Mucosa of rectum (tissue), 2 donors: ENCODE measurements around the gene STK31.
"Not testable (repeated sequence)": the region's sequence is repeated elsewhere in the genome, so short reads cannot be mapped to it uniquely, and the experiment has no call there.

Experiments
- H3K27ac ChIP-seq, 2 donors: one replicate each; pipeline ENCODE4 v1.7.0; 2013; ENCODE audit warnings: inconsistent platforms in 2 of 2, low read depth in 2 of 2, low read length in 2 of 2
- H3K27me3 ChIP-seq, 2 donors: one replicate each; pipeline ENCODE4 v1.7.0; 2013; ENCODE audit warnings: low read length in 2 of 2; ENCODE audit not compliant: control insufficient read depth in 2 of 2, insufficient read depth in 2 of 2
- H3K36me3 ChIP-seq, 2 donors: one replicate each; pipeline ENCODE4 v1.7.0; 2013; ENCODE audit warnings: low read length in 2 of 2; ENCODE audit not compliant: control insufficient read depth in 2 of 2, insufficient read depth in 2 of 2
- H3K4me1 ChIP-seq, 2 donors: one replicate each; pipeline ENCODE4 v1.7.0; 2013; ENCODE audit warnings: low read length in 2 of 2, mild to moderate bottlenecking in 1 of 2; ENCODE audit not compliant: control insufficient read depth in 2 of 2, insufficient read depth in 2 of 2
- H3K4me3 ChIP-seq, 2 donors: one replicate each; pipeline ENCODE4 v1.7.0; 2013; ENCODE audit warnings: low read length in 2 of 2
- H3K9ac ChIP-seq, 2 donors: one replicate each; pipeline ENCODE4 v1.7.0; 2013; ENCODE audit warnings: low read length in 2 of 2, low read depth in 1 of 2, mild to moderate bottlenecking in 1 of 2
- H3K9me3 ChIP-seq, 2 donors: one replicate each; pipeline ENCODE4 v1.7.0; 2013; ENCODE audit warnings: low read length in 2 of 2; ENCODE audit not compliant: control insufficient read depth in 2 of 2
- donor health status: healthy.
- donor health status: Normal muscosa, but diverticular disease.

STK31 gene

GRCh38 chr7:23788843-23789242 is 78.8 kb downstream of the STK31 start:
- H3K9me3 ChIP-seq: no peaks in the 10 kb centered on the region
- H3K9ac ChIP-seq: no peak overlapping the region
- H3K4me3 ChIP-seq: no peak overlapping the region
- H3K36me3 ChIP-seq: no peaks in the 10 kb centered on the region
- H3K27me3 ChIP-seq: no peaks in the 10 kb centered on the region
- no peaks in the 10 kb centered on the region for H3K4me1 ChIP-seq
- H3K27ac ChIP-seq: no peak overlapping the region

DNA sequence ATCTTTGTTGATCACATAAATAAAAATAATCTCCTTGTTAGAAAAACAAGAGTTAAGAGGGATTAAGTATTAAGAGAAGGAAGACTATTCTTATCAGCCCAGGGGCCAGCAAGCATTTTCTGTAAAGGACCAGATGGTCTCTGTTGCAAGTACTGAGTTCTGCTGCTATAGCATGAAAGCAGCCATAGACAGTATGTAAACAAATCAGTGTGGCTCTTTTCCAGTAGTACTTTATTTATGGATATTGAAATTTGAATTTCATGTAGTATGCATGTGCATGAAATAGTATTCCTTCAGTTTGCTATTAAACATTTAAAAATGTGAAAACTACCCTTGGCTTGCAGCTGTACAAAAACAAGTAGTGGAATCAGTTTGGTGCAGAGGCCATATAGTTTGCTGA is 81.7 kb downstream of the STK31 start:
- Histone ChIP-seq H3K4me1 (no peaks in the 10 kb centered on the region), H3K27ac (no peak overlapping the region), H3K4me3 (no peak overlapping the region), H3K36me3 (no peaks in the 10 kb centered on the region), H3K9me3 (peaks cover 0 to 2% of the 10 kb centered on the region in 2 donors), H3K9ac (no peak overlapping the region), H3K27me3 (no peaks in the 10 kb centered on the region)

DNA sequence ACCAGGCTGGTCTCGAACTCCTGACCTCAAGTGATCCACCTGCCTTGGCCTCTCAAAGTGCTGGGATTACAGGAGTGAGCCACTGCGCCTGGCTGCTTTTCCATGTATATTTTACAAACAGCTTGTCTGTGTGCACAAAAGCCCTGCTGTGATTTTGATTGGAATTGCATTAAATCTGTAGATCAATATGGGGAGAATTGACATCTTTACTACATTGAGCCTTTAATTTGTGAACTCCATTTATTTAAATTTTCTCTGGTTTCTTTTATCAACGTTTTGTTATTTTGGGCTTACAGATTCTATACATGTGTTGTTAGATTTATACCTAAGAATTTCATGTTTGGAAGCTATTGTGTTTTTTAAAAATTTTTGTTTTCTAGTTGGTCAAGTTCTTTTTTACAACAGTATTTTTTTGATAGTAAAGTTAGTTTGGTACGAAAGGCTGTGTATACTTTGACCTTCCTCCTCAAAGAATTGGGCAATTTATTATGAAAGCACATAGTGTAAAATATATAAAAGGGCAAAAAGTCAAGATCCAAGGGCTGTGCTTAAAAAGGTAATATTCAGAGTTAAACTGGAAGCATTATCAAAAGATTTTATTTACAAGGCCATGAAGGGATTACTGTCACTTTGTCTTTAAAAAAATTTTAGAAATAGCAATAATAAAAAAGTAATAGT is 92.8 kb downstream of the STK31 start:
- H3K36me3 ChIP-seq: no peaks in the 10 kb centered on the region
- no peak overlapping the region for H3K4me3 ChIP-seq
- H3K4me1 ChIP-seq: no peaks in the 10 kb centered on the region
- H3K27ac ChIP-seq: no peak overlapping the region
- no peaks in the 10 kb centered on the region for H3K27me3 ChIP-seq
- no peak overlapping the region for H3K9ac ChIP-seq
- no peaks in the 10 kb centered on the region for H3K9me3 ChIP-seq

DNA sequence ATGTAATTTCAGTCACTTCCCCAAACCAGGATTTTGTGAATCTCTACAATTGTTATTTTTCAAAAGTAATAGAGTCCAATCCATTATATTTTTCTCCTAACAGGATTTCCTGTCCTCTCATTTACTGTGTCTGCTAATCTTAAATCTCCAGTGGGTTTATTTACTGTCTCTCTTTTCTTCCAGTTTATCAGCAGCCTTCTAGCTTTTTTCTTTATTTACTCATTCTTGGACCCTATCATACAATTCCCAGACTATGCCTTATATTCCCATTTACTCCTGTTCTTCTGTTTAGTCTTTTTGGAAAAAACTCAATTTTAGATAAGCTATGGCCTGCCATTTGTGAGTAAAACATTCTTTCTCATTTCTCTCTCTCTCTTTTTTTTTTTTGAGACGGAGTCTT is 94.7 kb downstream of the STK31 start:
- Histone ChIP-seq H3K27ac (no peak overlapping the region), H3K4me3 (no peak overlapping the region)

GRCh38 chr7:23808421-23808820 is 98.4 kb downstream of the STK31 start:
- Histone ChIP-seq H3K4me1 (no peaks in the 10 kb centered on the region), H3K9me3 (peaks cover 0 to 7% of the 10 kb centered on the region in 2 donors), H3K9ac (no peak overlapping the region), H3K4me3 (no peak overlapping the region), H3K27ac (no peak overlapping the region), H3K27me3 (no peaks in the 10 kb centered on the region), H3K36me3 (no peaks in the 10 kb centered on the region)

More for the DNA sequence above, 94.7 kb downstream of the STK31 start:
- Histone ChIP-seq H3K36me3 (no peaks in the 10 kb centered on the region), H3K27me3 (no peaks in the 10 kb centered on the region), H3K9ac (no peak overlapping the region), H3K9me3 (no peaks in the 10 kb centered on the region), H3K4me1 (no peaks in the 10 kb centered on the region)

GRCh38 chr7:23810099-23810498 is 100.1 kb downstream of the STK31 start:
- Histone ChIP-seq H3K4me1 (peaks cover 0 to 2% of the 10 kb centered on the region in 2 donors), H3K9me3 (peaks cover 0 to 7% of the 10 kb centered on the region in 2 donors), H3K36me3 (no peaks in the 10 kb centered on the region), H3K9ac (no peak overlapping the region), H3K4me3 (no peak overlapping the region), H3K27ac (no peak overlapping the region), H3K27me3 (no peaks in the 10 kb centered on the region)

DNA sequence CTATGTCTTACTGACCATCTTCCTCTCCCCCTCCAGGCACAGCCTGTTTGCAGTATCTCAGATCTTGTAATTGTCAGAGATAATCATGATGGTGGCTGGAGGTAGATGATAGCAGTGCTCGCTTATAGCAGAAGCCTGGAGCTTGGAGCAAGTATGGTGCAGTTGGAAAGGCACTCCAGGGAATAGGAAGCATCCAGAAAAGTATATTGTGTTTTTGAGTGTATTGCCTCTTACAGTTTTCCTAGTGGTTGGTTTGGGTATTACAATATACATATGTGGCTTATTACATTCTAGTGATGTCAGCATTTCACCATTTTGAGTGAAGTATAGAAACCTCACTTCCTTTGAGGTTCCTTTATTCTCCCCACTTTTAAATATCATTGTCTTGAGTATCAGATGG is 101.5 kb downstream of the STK31 start:
- H3K4me3 ChIP-seq: no peak overlapping the region
- H3K4me1 ChIP-seq: peaks cover 0 to 2% of the 10 kb centered on the region in 2 donors
- no peak overlapping the region for H3K9ac ChIP-seq
- H3K27me3 ChIP-seq: no peaks in the 10 kb centered on the region
- H3K36me3 ChIP-seq: no peaks in the 10 kb centered on the region
- peaks cover 0 to 7% of the 10 kb centered on the region in 2 donors for H3K9me3 ChIP-seq
- no peak overlapping the region for H3K27ac ChIP-seq

DNA sequence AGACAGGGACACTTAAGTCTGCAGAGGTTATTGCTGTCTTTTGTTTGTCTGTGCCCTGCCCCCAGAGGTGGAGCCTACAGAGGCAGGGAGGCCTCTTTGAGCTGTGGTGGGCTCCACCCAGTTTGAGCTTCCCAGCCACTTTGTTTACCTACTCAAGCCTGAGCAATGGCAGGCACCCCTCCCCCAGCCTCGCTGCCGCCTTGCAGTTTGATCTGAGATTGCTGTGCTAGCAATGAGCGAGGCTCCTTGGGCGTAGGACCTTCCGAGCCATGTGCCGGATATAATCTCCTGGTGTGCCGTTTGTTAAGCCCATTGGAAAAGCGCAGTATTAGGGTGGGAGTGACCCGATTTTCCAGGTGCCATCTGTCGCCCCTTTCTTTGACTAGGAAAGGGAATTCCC is 118.1 kb downstream of the STK31 start:
- H3K27me3 ChIP-seq, H3K9me3 ChIP-seq, H3K27ac ChIP-seq, H3K9ac ChIP-seq, H3K4me1 ChIP-seq, H3K36me3 ChIP-seq, H3K4me3 ChIP-seq: not testable (repeated sequence)

DNA sequence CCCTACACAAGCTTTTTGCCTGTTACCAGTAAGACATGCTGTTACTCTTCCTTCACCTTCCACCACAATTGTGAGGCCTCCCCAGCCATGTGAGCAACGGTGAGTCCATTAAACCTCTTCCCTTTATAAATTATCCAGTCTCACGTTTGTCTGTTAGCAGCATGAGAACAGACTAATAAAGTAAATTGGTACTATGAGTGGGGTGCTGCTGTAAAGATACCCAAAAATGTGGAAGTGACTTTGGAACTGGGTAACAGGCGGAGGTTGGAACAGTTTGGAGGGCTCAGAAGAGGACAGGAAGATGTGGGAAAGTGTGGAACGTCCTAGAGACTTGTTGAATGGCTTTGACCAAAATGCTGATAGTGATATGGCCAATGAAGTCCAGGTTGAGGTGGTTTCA is 122.7 kb downstream of the STK31 start:
- not testable (repeated sequence) for H3K36me3 ChIP-seq, H3K4me1 ChIP-seq, H3K4me3 ChIP-seq, H3K9me3 ChIP-seq, H3K27ac ChIP-seq, H3K27me3 ChIP-seq, H3K9ac ChIP-seq

DNA sequence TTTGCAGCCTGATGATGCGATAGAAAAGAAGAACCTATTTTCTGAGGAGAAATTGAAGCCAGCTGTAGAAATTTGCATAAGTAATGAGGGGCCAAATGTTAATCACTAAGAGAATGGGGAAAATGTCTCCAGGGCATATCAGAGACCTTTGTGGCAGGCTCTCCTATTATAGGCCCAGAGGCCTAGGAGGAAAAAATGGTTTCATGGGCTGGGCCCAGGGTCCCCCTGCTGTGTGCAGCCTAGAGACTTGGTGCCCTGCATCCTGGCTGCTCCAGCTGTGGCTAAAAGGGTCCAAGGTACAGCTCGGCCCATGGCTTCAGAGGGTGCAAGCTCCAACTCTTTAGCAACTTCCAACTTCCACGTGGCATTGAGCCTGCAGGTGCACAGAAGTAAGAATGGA is 123.4 kb downstream of the STK31 start:
- Histone ChIP-seq H3K4me1 (no peaks in the 10 kb centered on the region), H3K27ac (no peak overlapping the region), H3K9ac (no peak overlapping the region), H3K36me3 (no peaks in the 10 kb centered on the region), H3K4me3 (no peak overlapping the region), H3K9me3 (peaks cover 2 to 7% of the 10 kb centered on the region in 2 donors), H3K27me3 (no peaks in the 10 kb centered on the region)

DNA sequence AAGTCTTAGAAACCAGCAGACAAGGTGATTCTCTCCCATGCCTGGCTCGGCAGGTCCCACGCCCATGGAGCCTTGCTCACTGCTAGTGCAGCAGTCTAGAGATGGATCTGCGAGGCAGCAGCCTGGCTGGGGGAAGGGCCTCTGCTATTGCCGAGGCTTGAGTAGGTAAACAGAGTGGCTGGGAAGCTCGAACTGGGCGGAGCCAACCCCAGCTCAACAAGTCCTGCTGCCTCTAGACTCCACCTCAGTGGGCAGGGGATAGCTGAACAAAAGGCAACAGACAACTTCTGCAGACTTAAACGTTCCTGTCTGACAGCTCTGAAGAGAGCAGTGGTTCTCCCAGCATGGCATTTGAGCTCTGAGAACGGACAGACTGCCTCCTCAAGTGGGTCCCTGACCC is 134.8 kb downstream of the STK31 start:
- H3K9me3 ChIP-seq, H3K9ac ChIP-seq, H3K27me3 ChIP-seq, H3K4me1 ChIP-seq, H3K36me3 ChIP-seq, H3K27ac ChIP-seq, H3K4me3 ChIP-seq: not testable (repeated sequence)
